H1 (cell line): ENCODE data around the gene TMEM114. TPM values are rescaled to one million over a fixed set of nuclear protein-coding genes. Genes with fewer than 3 reads are reported as not detected.

Experiments
- CTCF ChIA-PET: fragments of 300-600 bp; sonication (Branson Sonifier 250); formaldehyde crosslinking; loops from one replicate; lab custom pipeline; 2021; ENCODE audit not compliant: partially characterized antibody; lab: Charles Lee
- POLR2A ChIA-PET: fragments of 300-600 bp; sonication (Branson Sonifier 250); formaldehyde crosslinking; loops from one replicate; lab custom pipeline; 2021; ENCODE audit warnings: inconsistent platforms; ENCODE audit not compliant: partially characterized antibody; lab: Charles Lee
- DNase-seq, 2 experiments: peaks; one replicate each; pipeline versions ENCODE4 v3.0.0 to v3.0.0-alpha.2; 2010 to 2022; ENCODE audit warnings: low spot score in 2 of 2, low read depth in 1 of 2, mixed read lengths in 1 of 2
- FAIRE-seq: peaks from 2 replicates; lab custom pipeline; 2011; peaks lifted over from hg19 to GRCh38; lab: Jason Lieb, UNC
- H2AFZ ChIP-seq: 2 replicates; pipeline ENCODE4 v1.8.1; 2012; ENCODE audit warnings: low read length, inconsistent platforms
- H2AK5ac ChIP-seq: 2 replicates; pipeline ENCODE4 v1.6.1; 2013; ENCODE audit warnings: low read depth, low read length
- H2BK120ac ChIP-seq: replicated peaks from 2 replicates; pipeline ENCODE3; 2013; ENCODE audit warnings: low read depth, low read length, inconsistent platforms
- H2BK12ac ChIP-seq: 2 replicates; pipeline ENCODE4 v1.6.1; 2013; ENCODE audit warnings: low read depth, low read length
- H2BK15ac ChIP-seq: 2 replicates; pipeline ENCODE4 v1.6.1; 2013; ENCODE audit warnings: low read length
- H2BK20ac ChIP-seq: 2 replicates; pipeline ENCODE4 v1.6.1; 2013; ENCODE audit warnings: low read length
- H2BK5ac ChIP-seq: 2 replicates; pipeline ENCODE4 v1.6.1; 2013; ENCODE audit warnings: low read depth, low read length
- H3K14ac ChIP-seq: 2 replicates; pipeline ENCODE4 v1.6.1; 2013; ENCODE audit warnings: inconsistent platforms; ENCODE audit not compliant: insufficient read length
- H3K18ac ChIP-seq: 2 replicates; pipeline ENCODE4 v1.6.1; 2013; ENCODE audit warnings: low read length; ENCODE audit errors: extremely low read depth
- H3K23ac ChIP-seq: 2 replicates; pipeline ENCODE4 v1.6.1; 2013; ENCODE audit warnings: inconsistent platforms; ENCODE audit not compliant: insufficient read length
- H3K23me2 ChIP-seq: 2 replicates; pipeline ENCODE4 v1.6.1; 2013; ENCODE audit warnings: low read depth, low read length
- H3K27ac ChIP-seq: 2 replicates; pipeline ENCODE4 v1.6.1; 2011; ENCODE audit warnings: low read depth, low read length, inconsistent platforms
- H3K27me3 ChIP-seq, 4 experiments: replicated peaks in 1 of 4; 1 replicate in 1 of 4; 2 replicates in 3 of 4; pipeline versions ENCODE4 v1.6.1 to v1.8.1; 2011 to 2013; ENCODE audit warnings: low read length in 3 of 4, mild to moderate bottlenecking in 3 of 4, inconsistent platforms in 2 of 4, mixed read lengths in 2 of 4, moderate library complexity in 1 of 4; ENCODE audit not compliant: control insufficient read depth in 3 of 4, insufficient read depth in 3 of 4; ENCODE audit errors: extremely low read depth in 1 of 4
- H3K36me3 ChIP-seq, 4 experiments: 2 replicates each; pipeline versions ENCODE4 v1.6.1 to v1.8.1; 2011 to 2013; ENCODE audit warnings: mild to moderate bottlenecking in 4 of 4, low read length in 3 of 4, moderate library complexity in 2 of 4, control low read depth in 1 of 4, inconsistent platforms in 1 of 4; ENCODE audit not compliant: insufficient read depth in 4 of 4, control insufficient read depth in 2 of 4
- H3K4ac ChIP-seq: replicated peaks from 2 replicates; pipeline ENCODE3; 2013; ENCODE audit warnings: low read length, low read depth, mixed read lengths, inconsistent platforms; ENCODE audit not compliant: insufficient read length
- H3K4me1 ChIP-seq, 4 experiments: replicated peaks in 1 of 4; 1 replicate in 1 of 4; 2 replicates in 3 of 4; pipeline versions ENCODE4 v1.6.1 to v1.8.1; 2011 to 2013; ENCODE audit warnings: low read length in 3 of 4, inconsistent platforms in 2 of 4, mixed read lengths in 1 of 4; ENCODE audit not compliant: insufficient read depth in 4 of 4, control insufficient read depth in 3 of 4
- H3K4me2 ChIP-seq, 2 experiments: 2 replicates each; pipeline versions ENCODE4 v1.6.1 to v1.8.1; 2011 to 2013; ENCODE audit warnings: low read depth in 2 of 2, low read length in 2 of 2, control low read depth in 1 of 2, inconsistent platforms in 1 of 2, mild to moderate bottlenecking in 1 of 2; ENCODE audit not compliant: insufficient read depth in 1 of 2
- H3K4me3 ChIP-seq, 4 experiments: fragments of 200-600, 300-600 bp in 1 of 4; sonication (generic), shearing (Covaris generic), sonication (Bioruptor Twin) in 1 of 4; 2 replicates each; pipeline versions ENCODE4 v1.5.1 to v1.8.1; 2011 to 2016; ENCODE audit warnings: low read length in 4 of 4, low read depth in 3 of 4, control low read depth in 2 of 4, inconsistent platforms in 2 of 4, mild to moderate bottlenecking in 2 of 4, mixed read lengths in 1 of 4, moderate library complexity in 1 of 4; ENCODE audit not compliant: insufficient read depth in 2 of 4; ENCODE audit errors: extremely low read depth in 1 of 4
- H3K56ac ChIP-seq: replicated peaks from 2 replicates; pipeline ENCODE3; 2013; ENCODE audit warnings: low read depth, mild to moderate bottlenecking, mixed read lengths, low read length, inconsistent platforms; ENCODE audit not compliant: insufficient read length
- H3K79me1 ChIP-seq: 2 replicates; pipeline ENCODE4 v1.6.1; 2013; ENCODE audit warnings: low read depth, low read length, control low read depth
- H3K79me2 ChIP-seq, 2 experiments: 2 replicates each; pipeline versions ENCODE4 v1.6.1 to v1.8.1; 2012 to 2013; ENCODE audit warnings: low read length in 2 of 2, mild to moderate bottlenecking in 2 of 2, inconsistent platforms in 1 of 2; ENCODE audit not compliant: insufficient read depth in 2 of 2, control insufficient read depth in 1 of 2
- H3K9ac ChIP-seq, 4 experiments: replicated peaks in 1 of 4; 1 replicate in 1 of 4; 2 replicates in 3 of 4; pipeline versions ENCODE4 v1.6.1 to v1.8.1; 2011 to 2013; ENCODE audit warnings: low read depth in 3 of 4, low read length in 3 of 4, control low read depth in 2 of 4, mild to moderate bottlenecking in 2 of 4, moderate library complexity in 2 of 4, inconsistent platforms in 1 of 4; ENCODE audit errors: extremely low read depth in 1 of 4
- H3K9me3 ChIP-seq, 2 experiments: 2 replicates each; pipeline versions ENCODE4 v1.6.1 to v1.8.1; 2012 to 2013; ENCODE audit warnings: mild to moderate bottlenecking in 2 of 2, moderate library complexity in 2 of 2, control low read depth in 1 of 2, inconsistent platforms in 1 of 2, low read depth in 1 of 2, low read length in 1 of 2, mixed read lengths in 1 of 2; ENCODE audit not compliant: insufficient read depth in 2 of 2
- H4K20me1 ChIP-seq, 2 experiments: replicated peaks in 1 of 2; 2 replicates each; pipeline versions ENCODE3 to v1.8.1; 2011 to 2013; ENCODE audit warnings: inconsistent platforms in 2 of 2, low read length in 2 of 2, mild to moderate bottlenecking in 1 of 2; ENCODE audit not compliant: insufficient read depth in 2 of 2, control insufficient read depth in 1 of 2
- H4K5ac ChIP-seq: 2 replicates; pipeline ENCODE4 v1.6.1; 2013; ENCODE audit warnings: low read length, low read depth, mixed read lengths, inconsistent platforms; ENCODE audit not compliant: insufficient read length
- H4K8ac ChIP-seq: 2 replicates; pipeline ENCODE4 v1.8.0; 2013; ENCODE audit warnings: mild to moderate bottlenecking, moderate library complexity, low read length, inconsistent platforms; ENCODE audit not compliant: insufficient read depth; ENCODE audit errors: extremely low read depth
- H4K91ac ChIP-seq: replicated peaks from 2 replicates; pipeline ENCODE3; 2013; ENCODE audit warnings: low read length, mixed read lengths, inconsistent platforms; ENCODE audit not compliant: insufficient read length
- BCL11A ChIP-seq, 2 experiments: IDR thresholded peaks; one replicate each; pipeline ENCODE4 v1.6.1; 2011; ENCODE audit warnings: low read depth in 2 of 2, low read length in 2 of 2, mild to moderate bottlenecking in 2 of 2
- CTBP2 ChIP-seq: IDR thresholded peaks from 2 replicates; pipeline ENCODE4 v1.7.0; 2011; ENCODE audit warnings: borderline replicate concordance, mild to moderate bottlenecking, moderate library complexity, mixed read lengths, low read length; ENCODE audit not compliant: insufficient read depth, insufficient read length
- GABPA ChIP-seq: IDR thresholded peaks from 2 replicates; pipeline ENCODE4 v1.6.1; 2011; ENCODE audit warnings: mild to moderate bottlenecking, low read length, moderate library complexity, borderline replicate concordance; ENCODE audit not compliant: insufficient read depth
- NANOG ChIP-seq: IDR thresholded peaks from 2 replicates; pipeline ENCODE4 v1.6.1; 2011; ENCODE audit warnings: low read length, low read depth, mild to moderate bottlenecking, inconsistent platforms; ENCODE audit not compliant: insufficient read depth, poor library complexity, severe bottlenecking
- POU5F1 ChIP-seq: IDR thresholded peaks from 2 replicates; pipeline ENCODE4 v1.6.1; 2011; ENCODE audit warnings: low read depth, mild to moderate bottlenecking, low read length, moderate library complexity
- SRF ChIP-seq: IDR thresholded peaks from 2 replicates; pipeline ENCODE4 v1.6.1; 2011; ENCODE audit warnings: mild to moderate bottlenecking, low read depth, low read length, moderate library complexity
- YY1 ChIP-seq: IDR thresholded peaks from 2 replicates; pipeline ENCODE4 v1.6.1; 2011; ENCODE audit warnings: low read depth, mild to moderate bottlenecking, low read length
- ZNF274 ChIP-seq: IDR thresholded peaks from 2 replicates; pipeline ENCODE4 v1.7.0; 2012; ENCODE audit warnings: low read length, borderline replicate concordance; ENCODE audit errors: extremely low read depth
- WGBS, 2 experiments: shearing (Covaris generic) in 1 of 2; methylation state at CpG; one replicate each; pipeline versions ENCODE4 v1.1.6 to v1.1.7; 2013 to 2015; ENCODE audit warnings: low lambda C conversion rate in 2 of 2, mixed read lengths in 2 of 2, inconsistent platforms in 1 of 2, low coverage in 1 of 2, missing lambda C conversion rate in 1 of 2; ENCODE audit not compliant: insufficient replicate concordance in 2 of 2, insufficient coverage in 1 of 2, insufficient read length in 1 of 2; ENCODE audit errors: extremely low coverage in 1 of 2, missing lambda C conversion rate in 1 of 2; 5-methylcytosine and 5-hydroxymethylcytosine counted together
- polyA plus RNA-seq, 7 experiments: library from polyadenylated mRNA; depleted of rRNA in 3 of 7; stranded (reverse) in 5 of 7; unstranded in 2 of 7; fragments of >200 nt in 5 of 7; fragments of 200-250 nt in 2 of 7; gene quantifications; 1 replicate in 5 of 7; 2 replicates in 1 of 7; 4 replicates in 1 of 7; pipeline versions ENCODE4 v1.2.1 to v1.2.3, GENCODE V29; 2011 to 2013; ENCODE audit warnings: missing spikeins in 2 of 7, mixed read lengths in 2 of 7
- total RNA-seq: library from RNA; stranded (reverse); fragmentation: NEBNext Ultra II Directional; extraction: Animal tissue kit (Norgen Biotek cat#: 25700); gene quantifications from 2 replicates; pipeline ENCODE4 v1.2.1, GENCODE V29; 2021
- TF ChIP-seq, protein P1 (sequence below), 3 experiments: IDR thresholded peaks; 1 replicate in 2 of 3; 2 replicates in 1 of 3; pipeline versions ENCODE4 v1.5.1 to v1.6.1; 2011; ENCODE audit warnings: low read length in 3 of 3, mild to moderate bottlenecking in 3 of 3, inconsistent platforms in 2 of 3, low read depth in 1 of 3, moderate library complexity in 1 of 3; ENCODE audit not compliant: insufficient read depth in 1 of 3; ENCODE audit errors: control extremely low read depth in 1 of 3

The TMEM114 gene
- total and polyA plus RNA-seq, 2 of the 8 experiments (the other 6 are each of a cell fraction or from before 2014, with no cell fraction given): 1.6 to 2.9 TPM

DNA sequence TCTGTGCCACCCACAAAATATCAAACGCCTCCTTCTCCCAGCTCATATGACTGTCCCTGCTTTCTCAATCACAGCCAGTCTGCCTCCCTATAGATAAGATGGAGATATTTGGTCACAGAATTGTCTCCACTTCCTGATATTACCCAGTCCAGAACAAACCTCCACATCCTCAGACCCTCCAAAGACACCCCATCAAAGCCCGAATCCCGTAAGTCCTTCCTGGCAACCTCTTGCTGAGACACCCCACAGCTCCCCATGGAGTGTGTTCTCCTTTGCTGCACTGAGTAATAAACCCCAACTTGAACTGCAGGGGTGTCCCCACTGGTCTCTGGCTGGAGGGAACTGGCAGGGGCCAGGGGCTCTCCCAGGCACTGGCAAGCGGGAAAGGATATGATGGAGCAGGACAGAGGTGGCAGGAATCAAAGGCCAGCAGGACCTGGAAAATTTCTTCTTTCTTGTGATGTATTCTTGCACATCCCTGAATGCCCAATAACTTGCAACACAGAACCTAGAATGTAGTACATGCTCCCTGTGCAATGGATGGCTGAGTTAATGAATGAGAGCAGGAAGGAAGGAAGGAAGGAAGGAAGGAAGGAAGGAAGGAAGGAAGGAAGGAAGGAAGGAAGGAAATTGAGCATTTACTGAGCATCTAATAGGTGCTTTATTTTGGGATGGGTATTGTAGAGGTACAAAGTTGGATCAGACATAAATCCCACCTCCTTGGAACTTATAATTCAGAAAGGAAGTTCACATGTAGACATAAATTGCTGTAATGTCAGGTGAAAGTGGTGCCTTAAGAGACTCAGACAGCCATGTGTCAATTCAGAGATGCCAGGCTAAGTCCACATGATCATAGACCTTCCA, 13.9 kb downstream of the TMEM114 start:
- ChIA-PET POLR2A (interaction anchor here (2.2 kb wide), 1 partner anchor 13 kb away, joined by 8 read pairs; no protein-coding TSS in a partner anchor), CTCF (interaction anchor here (0.6 to 12.6 kb wide), 5 partner anchors 25 to 319 kb away, joined by 3 to 416 read pairs (median 4); partner anchors contain the start of gene METTL22)
- Histone ChIP-seq H2AFZ (no peak overlapping the region), H2BK5ac (no peak overlapping the region), H3K9me3 (no peaks in the 10 kb centered on the region), H3K4me1 (peaks cover 0 to 10% (median under 1%) of the 10 kb centered on the region in 4 experiments; a peak in 3 of 7 replicates), H3K14ac (no peak overlapping the region), H3K23me2 (no peaks in the 10 kb centered on the region), H4K8ac (no peak overlapping the region), H2BK20ac (no peak overlapping the region), H4K20me1 (no peaks in the 10 kb centered on the region), H4K91ac (no peak overlapping the region), H3K4ac (no peak overlapping the region), H3K27me3 (no peaks in the 10 kb centered on the region; a peak in 1 of 7 replicates), H3K56ac (no peak overlapping the region), H3K27ac (no peak overlapping the region), H3K4me2 (no peak overlapping the region), H3K79me2 (no peaks in the 10 kb centered on the region), H3K4me3 (no peak overlapping the region), H2AK5ac (no peak overlapping the region), H3K18ac (no peak overlapping the region), H3K79me1 (no peaks in the 10 kb centered on the region), H2BK12ac (no peak overlapping the region), H3K36me3 (no peaks in the 10 kb centered on the region; a peak in 1 of 8 replicates), H2BK15ac (no peak overlapping the region), H3K23ac (no peak overlapping the region), H3K9ac (no peak overlapping the region), H2BK120ac (no peak overlapping the region), H4K5ac (no peak overlapping the region)
- FAIRE-seq (no peak), DNase-seq (no peak)
- WGBS, 2 experiments: 89% methylated on average over 4 of the region's 4 CpGs; no CpG with 5 or more reads in 1 of the 2 experiments
- TF ChIP-seq CTBP2: no peak
- no peak for TF ChIP-seq ZNF274
- TF ChIP-seq SRF: no peak
- no peak for TF ChIP-seq YY1
- no peak for TF ChIP-seq GABPA
- no peak for TF ChIP-seq BCL11A (IDR thresholded peaks at IDR 0.05; ENCODE audit: low read depth in 2 of 2, low read length in 2 of 2)
- no peak for TF ChIP-seq NANOG
- no peak for TF ChIP-seq POU5F1
- TF ChIP-seq, protein P1, sequence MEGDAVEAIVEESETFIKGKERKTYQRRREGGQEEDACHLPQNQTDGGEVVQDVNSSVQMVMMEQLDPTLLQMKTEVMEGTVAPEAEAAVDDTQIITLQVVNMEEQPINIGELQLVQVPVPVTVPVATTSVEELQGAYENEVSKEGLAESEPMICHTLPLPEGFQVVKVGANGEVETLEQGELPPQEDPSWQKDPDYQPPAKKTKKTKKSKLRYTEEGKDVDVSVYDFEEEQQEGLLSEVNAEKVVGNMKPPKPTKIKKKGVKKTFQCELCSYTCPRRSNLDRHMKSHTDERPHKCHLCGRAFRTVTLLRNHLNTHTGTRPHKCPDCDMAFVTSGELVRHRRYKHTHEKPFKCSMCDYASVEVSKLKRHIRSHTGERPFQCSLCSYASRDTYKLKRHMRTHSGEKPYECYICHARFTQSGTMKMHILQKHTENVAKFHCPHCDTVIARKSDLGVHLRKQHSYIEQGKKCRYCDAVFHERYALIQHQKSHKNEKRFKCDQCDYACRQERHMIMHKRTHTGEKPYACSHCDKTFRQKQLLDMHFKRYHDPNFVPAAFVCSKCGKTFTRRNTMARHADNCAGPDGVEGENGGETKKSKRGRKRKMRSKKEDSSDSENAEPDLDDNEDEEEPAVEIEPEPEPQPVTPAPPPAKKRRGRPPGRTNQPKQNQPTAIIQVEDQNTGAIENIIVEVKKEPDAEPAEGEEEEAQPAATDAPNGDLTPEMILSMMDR (IDR thresholded peaks at IDR 0.05; ENCODE audit: control extremely low read depth in 1 of 3, insufficient read depth in 1 of 3, low read depth in 1 of 3, low read length in 3 of 3): no peak
